OCI-LY3 (cell line): ENCODE results near the gene ZBTB16.

Experiments used
- H2AFZ ChIP-seq: fragments of 200-600, 300-600 bp; shearing (Covaris generic); 2 replicates; pipeline ENCODE4 v1.6.0; 2014; ENCODE audit warnings: antibody characterized with exemption, low read depth, low read length
- H3K27ac ChIP-seq: fragments of 200-600, 300-600 bp; sonication (generic); 2 replicates; pipeline ENCODE4 v1.5.1; 2014; ENCODE audit warnings: mild to moderate bottlenecking, low read length, moderate library complexity, mixed read lengths
- H3K27me3 ChIP-seq: fragments of 200-600, 300-600 bp; sonication (generic); 2 replicates; pipeline ENCODE4 v1.6.1; 2014; ENCODE audit warnings: low read depth, low read length, mixed read lengths
- H3K36me3 ChIP-seq: fragments of 200-600, 300-600 bp; sonication (generic); replicated peaks from 2 replicates; pipeline ENCODE3; 2014; ENCODE audit warnings: low read depth, low read length, mixed read lengths
- H3K4me1 ChIP-seq: fragments of 300-600, 200-600 bp; sonication (generic); 2 replicates; pipeline ENCODE4 v1.6.1; 2014; ENCODE audit warnings: low read length, mixed read lengths
- H3K4me2 ChIP-seq: fragments of 200-600, 300-600 bp; sonication (generic); 2 replicates; pipeline ENCODE4 v1.6.1; 2014; ENCODE audit warnings: low read length, mixed read lengths
- H3K4me3 ChIP-seq: fragments of 300-600, 200-600 bp; sonication (generic); 2 replicates; pipeline ENCODE4 v1.5.1; 2014; ENCODE audit warnings: antibody characterized with exemption, mild to moderate bottlenecking, low read length, moderate library complexity
- H3K79me2 ChIP-seq: fragments of 300-600, 200-600 bp; shearing (Covaris generic); 2 replicates; pipeline ENCODE4 v1.6.1; 2014; ENCODE audit warnings: mild to moderate bottlenecking, low read length, mixed read lengths
- H3K9ac ChIP-seq: fragments of 300-600, 200-600 bp; shearing (Covaris generic); 2 replicates; pipeline ENCODE4 v1.6.0; 2014; ENCODE audit warnings: mild to moderate bottlenecking, low read length, moderate library complexity
- H3K9me3 ChIP-seq: fragments of 200-600, 300-600 bp; shearing (Covaris generic); 2 replicates; pipeline ENCODE4 v1.6.1; 2014; ENCODE audit warnings: low read length, mixed read lengths; ENCODE audit not compliant: insufficient read depth
- H4K20me1 ChIP-seq: fragments of 200-600, 300-600 bp; sonication (generic); 2 replicates; pipeline ENCODE4 v1.6.1; 2016; ENCODE audit warnings: low read length, mixed read lengths; ENCODE audit not compliant: insufficient read depth
- EZH2phosphoT487 ChIP-seq: fragments of 200-600 bp; shearing (Covaris generic); IDR thresholded peaks from 2 replicates; pipeline ENCODE4 v1.6.1; 2018; ENCODE audit warnings: antibody characterized with exemption, mixed run types, low read depth
- TF ChIP-seq, protein P1 (sequence below): fragments of 200-600, 300-600 bp; sonication (generic); IDR thresholded peaks from 2 replicates; pipeline ENCODE4 v1.5.1; 2014; ENCODE audit warnings: antibody characterized with exemption, low read length, low read depth

The ZBTB16 gene

DNA sequence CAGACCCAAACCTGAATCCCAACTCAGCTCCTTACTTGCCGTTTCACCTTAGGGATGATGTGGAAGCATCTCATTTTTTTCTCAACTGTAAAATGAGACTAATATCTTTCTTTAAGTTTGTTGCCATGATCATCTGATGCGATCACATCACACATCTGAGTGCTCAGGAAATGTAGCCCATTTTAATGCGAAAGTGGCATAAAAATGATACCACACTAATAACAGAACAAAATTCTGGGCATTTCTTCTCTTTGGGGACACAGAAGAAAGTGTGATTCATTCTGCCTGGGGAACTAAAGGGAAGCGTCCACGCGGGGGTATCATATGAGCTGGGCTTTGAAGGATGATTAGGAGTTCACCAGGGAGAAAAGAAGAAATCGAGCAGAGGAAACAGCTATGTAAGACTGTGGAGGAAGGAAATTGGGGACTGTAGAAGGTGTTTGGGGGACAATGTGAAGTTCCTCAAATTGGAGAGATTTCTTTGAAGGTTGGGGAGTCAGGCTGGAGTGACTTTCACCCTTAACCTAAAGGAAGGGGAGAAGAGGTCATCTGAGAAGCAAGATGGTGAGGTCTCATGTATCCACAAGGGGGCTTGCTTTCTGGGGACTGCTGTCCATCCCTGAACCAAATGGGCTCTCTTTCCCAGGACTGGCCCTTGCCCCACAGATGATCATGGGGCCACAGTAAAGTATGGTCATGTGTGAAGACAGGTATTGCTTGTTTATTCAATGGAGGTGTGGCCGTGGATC is 187.0 kb downstream of the ZBTB16 start:
- Histone ChIP-seq H3K27ac (no peak overlapping the region), H2AFZ (no peak overlapping the region)
- TF ChIP-seq EZH2phosphoT487, result no peak
- TF ChIP-seq, protein P1, sequence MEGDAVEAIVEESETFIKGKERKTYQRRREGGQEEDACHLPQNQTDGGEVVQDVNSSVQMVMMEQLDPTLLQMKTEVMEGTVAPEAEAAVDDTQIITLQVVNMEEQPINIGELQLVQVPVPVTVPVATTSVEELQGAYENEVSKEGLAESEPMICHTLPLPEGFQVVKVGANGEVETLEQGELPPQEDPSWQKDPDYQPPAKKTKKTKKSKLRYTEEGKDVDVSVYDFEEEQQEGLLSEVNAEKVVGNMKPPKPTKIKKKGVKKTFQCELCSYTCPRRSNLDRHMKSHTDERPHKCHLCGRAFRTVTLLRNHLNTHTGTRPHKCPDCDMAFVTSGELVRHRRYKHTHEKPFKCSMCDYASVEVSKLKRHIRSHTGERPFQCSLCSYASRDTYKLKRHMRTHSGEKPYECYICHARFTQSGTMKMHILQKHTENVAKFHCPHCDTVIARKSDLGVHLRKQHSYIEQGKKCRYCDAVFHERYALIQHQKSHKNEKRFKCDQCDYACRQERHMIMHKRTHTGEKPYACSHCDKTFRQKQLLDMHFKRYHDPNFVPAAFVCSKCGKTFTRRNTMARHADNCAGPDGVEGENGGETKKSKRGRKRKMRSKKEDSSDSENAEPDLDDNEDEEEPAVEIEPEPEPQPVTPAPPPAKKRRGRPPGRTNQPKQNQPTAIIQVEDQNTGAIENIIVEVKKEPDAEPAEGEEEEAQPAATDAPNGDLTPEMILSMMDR, result no peak

DNA sequence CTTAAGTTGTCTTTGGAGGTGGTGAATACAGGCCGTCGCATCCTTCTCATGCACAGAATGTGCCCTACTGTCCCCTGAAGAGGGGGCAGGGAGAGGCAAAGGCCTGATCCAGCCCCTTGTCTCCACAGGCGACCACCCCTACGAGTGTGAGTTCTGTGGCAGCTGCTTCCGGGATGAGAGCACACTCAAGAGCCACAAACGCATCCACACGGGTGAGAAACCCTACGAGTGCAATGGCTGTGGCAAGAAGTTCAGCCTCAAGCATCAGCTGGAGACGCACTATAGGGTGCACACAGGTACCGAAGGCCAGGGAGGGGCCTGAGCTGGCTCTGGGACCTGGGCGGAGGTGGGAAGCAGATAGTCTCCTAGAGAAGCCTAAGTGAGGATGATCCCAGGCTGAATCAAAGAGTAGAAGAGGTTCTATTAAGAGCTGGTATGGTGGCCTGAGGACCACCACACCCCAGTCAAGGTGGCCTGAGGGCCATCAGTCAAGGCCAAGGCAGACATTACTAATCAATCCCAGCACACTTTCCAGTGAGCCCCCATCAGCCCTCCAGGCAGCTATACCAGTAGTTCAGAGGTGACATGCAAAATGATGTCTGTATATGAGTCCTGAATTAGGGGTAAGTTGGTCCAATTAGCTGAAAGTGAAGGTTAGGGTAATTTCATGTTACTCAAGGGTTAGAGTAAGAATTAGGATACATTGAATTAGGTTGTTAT is 187.7 kb downstream of the ZBTB16 start:
- Histone ChIP-seq H3K9me3 (no peaks in the 10 kb centered on the region), H3K9ac (no peak overlapping the region), H3K36me3 (no peaks in the 10 kb centered on the region), H3K27me3 (no peaks in the 10 kb centered on the region), H3K79me2 (no peaks in the 10 kb centered on the region), H3K4me2 (no peak overlapping the region), H3K27ac (no peak overlapping the region), H3K4me3 (no peak overlapping the region), H3K4me1 (no peaks in the 10 kb centered on the region), H4K20me1 (no peaks in the 10 kb centered on the region), H2AFZ (no peak overlapping the region)
- no peak for TF ChIP-seq EZH2phosphoT487
- TF ChIP-seq, protein P1, result no peak

More for the DNA sequence above, 187.0 kb downstream of the ZBTB16 start:
- H3K79me2 ChIP-seq, result no peaks in the 10 kb centered on the region
- H3K4me2 ChIP-seq, result no peak overlapping the region
- no peak overlapping the region for H3K9ac ChIP-seq
- no peaks in the 10 kb centered on the region for H3K36me3 ChIP-seq
- no peaks in the 10 kb centered on the region for H3K9me3 ChIP-seq
- no peak overlapping the region for H3K4me3 ChIP-seq
- no peaks in the 10 kb centered on the region for H3K4me1 ChIP-seq
- no peaks in the 10 kb centered on the region for H3K27me3 ChIP-seq
- H4K20me1 ChIP-seq, result no peaks in the 10 kb centered on the region

DNA sequence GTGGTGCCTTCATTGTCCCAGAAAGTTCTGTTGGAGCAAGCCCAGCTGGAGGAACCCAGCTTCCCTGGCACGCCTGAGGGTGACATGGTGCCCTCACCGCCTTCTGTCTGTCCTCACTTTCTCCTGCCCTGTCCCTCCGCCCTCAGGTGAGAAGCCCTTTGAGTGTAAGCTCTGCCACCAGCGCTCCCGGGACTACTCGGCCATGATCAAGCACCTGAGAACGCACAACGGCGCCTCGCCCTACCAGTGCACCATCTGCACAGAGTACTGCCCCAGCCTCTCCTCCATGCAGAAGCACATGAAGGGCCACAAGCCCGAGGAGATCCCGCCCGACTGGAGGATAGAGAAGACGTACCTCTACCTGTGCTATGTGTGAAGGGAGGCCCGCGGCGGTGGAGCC is 190.7 kb downstream of the ZBTB16 start:
- H4K20me1 ChIP-seq, result no peaks in the 10 kb centered on the region
- H3K9ac ChIP-seq, result no peak overlapping the region
- H3K36me3 ChIP-seq, result no peaks in the 10 kb centered on the region
- no peaks in the 10 kb centered on the region for H3K4me1 ChIP-seq
- no peak overlapping the region for H3K4me2 ChIP-seq
- no peak overlapping the region for H2AFZ ChIP-seq
- no peaks in the 10 kb centered on the region for H3K27me3 ChIP-seq
- H3K4me3 ChIP-seq, result no peak overlapping the region
- no peaks in the 10 kb centered on the region for H3K79me2 ChIP-seq
- no peaks in the 10 kb centered on the region for H3K9me3 ChIP-seq
- no peak for TF ChIP-seq EZH2phosphoT487
- TF ChIP-seq, protein P1, result no peak
- no peak overlapping the region for H3K27ac ChIP-seq

DNA sequence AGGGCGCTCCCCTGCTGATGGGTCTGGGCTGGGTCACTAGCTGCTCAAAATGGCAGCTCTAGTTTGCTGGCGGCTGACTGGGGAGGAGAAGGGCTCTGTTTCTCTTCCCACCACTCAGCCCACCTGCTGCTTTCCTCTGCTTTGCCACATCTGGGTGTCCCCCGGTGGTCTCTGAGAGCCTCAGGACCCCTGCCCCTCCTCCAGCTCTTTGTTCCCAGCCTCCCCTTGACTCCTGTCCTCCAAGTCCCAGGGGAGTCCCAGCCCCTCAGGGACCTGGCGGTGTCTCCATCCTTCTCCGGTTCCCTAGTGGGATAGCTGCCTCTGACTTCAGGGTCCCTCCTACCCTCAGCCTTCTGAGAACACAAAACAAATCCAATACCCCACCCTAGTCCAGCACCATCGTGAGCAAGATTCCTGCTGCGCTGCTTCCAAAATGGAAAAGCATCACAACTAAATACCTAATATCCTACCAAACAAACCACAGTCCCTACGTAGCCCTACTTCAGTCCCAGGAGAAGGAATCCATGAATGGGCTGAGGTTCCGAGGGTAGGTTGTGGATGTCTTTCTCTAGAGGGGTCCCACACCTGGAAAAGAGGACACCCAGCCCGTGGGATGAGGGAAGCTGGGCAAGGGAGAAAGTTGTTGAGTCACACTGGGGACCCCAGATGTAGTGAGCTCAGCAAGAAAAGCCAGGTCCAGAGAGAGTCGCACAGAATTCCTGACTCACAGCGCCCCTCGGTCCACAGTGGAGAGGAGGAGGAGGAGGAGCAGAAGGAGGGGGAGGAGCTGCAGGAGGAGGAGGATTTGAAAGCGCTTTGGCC is 191.7 kb downstream of the ZBTB16 start:
- Histone ChIP-seq H3K27me3 (no peaks in the 10 kb centered on the region), H3K79me2 (no peaks in the 10 kb centered on the region), H3K9ac (no peak overlapping the region), H3K4me3 (no peak overlapping the region), H2AFZ (no peak overlapping the region; the same call in 1 of the 2 replicates), H3K9me3 (no peaks in the 10 kb centered on the region), H3K4me2 (no peak overlapping the region), H3K36me3 (no peaks in the 10 kb centered on the region), H3K27ac (no peak overlapping the region), H4K20me1 (no peaks in the 10 kb centered on the region), H3K4me1 (no peaks in the 10 kb centered on the region)
- TF ChIP-seq, protein P1, result no peak
- no peak for TF ChIP-seq EZH2phosphoT487
